AG09309 (cell line): ENCODE data around the gene C1orf74.

Experiments
- DNase-seq: peaks from one replicate; pipeline ENCODE4 v3.0.0-alpha.2; 2010; ENCODE audit warnings: low read depth
- H3K4me3 ChIP-seq: 2 replicates; pipeline ENCODE4 v1.5.1; 2011; ENCODE audit warnings: mild to moderate bottlenecking, low read depth, low read length, moderate library complexity; ENCODE audit not compliant: control insufficient read depth
- CTCF ChIP-seq: IDR thresholded peaks from 2 replicates; pipeline ENCODE4 v1.5.1; 2011; ENCODE audit warnings: mild to moderate bottlenecking, low read depth, low read length, inconsistent platforms; ENCODE audit not compliant: insufficient read depth, control insufficient read depth; ENCODE audit errors: missing control alignments

The C1orf74 gene

GRCh38 chr1:209729436-209729835 lies 54.9 kb downstream of the C1orf74 start:
- H3K4me3 ChIP-seq: no peak overlapping the region
- no peak for DNase-seq
- no peak for TF ChIP-seq CTCF
